ENCODE results near the gene GSTT2.

GSTT2 gene

GRCh38 chr22:24009227-24010017 lies 29.5 kb downstream of the GSTT2 start:
- no peak for DNase-seq

GRCh38 chr22:24010018-24010391 lies 30.1 kb downstream of the GSTT2 start:
- no peak for DNase-seq

GRCh38 chr22:24011735-24012068 lies 31.8 kb downstream of the GSTT2 start:
- no peak for DNase-seq

- no peak for DNase-seq
Measured at GRCh38 chr22:24016156-24016555, 36.2 kb downstream of the GSTT2 start.

GRCh38 chr22:24021304-24021703 lies 41.4 kb downstream of the GSTT2 start:
- DNase-seq = no peak

GRCh38 chr22:24023204-24023789 lies 43.4 kb downstream of the GSTT2 start:
- DNase-seq = no peak

- no peak for DNase-seq
Measured at GRCh38 chr22:24024354-24024753, 44.4 kb downstream of the GSTT2 start.

- DNase-seq = no peak
Measured at GRCh38 chr22:24025475-24025874, 45.5 kb downstream of the GSTT2 start.

GRCh38 chr22:24026056-24026455 lies 46.1 kb downstream of the GSTT2 start:
- DNase-seq = no peak

- DNase-seq = no peak
Measured at GRCh38 chr22:24026733-24027132, 46.8 kb downstream of the GSTT2 start.

GRCh38 chr22:24027389-24027975 lies 47.5 kb downstream of the GSTT2 start:
- no peak for DNase-seq

GRCh38 chr22:24027991-24028390 lies 48.1 kb downstream of the GSTT2 start:
- no peak for DNase-seq

GRCh38 chr22:24028533-24028932 lies 48.6 kb downstream of the GSTT2 start:
- no peak for DNase-seq

- DNase-seq = no peak
Measured at GRCh38 chr22:24029304-24029703, 49.4 kb downstream of the GSTT2 start.

- DNase-seq = peak; percentile 67
Measured at GRCh38 chr22:24030186-24030702, 50.3 kb downstream of the GSTT2 start.

All from RPMI8226 (cell line).